ENCODE results near the gene ATXN7L1. TPM values are rescaled to one million over a fixed set of nuclear protein-coding genes. Genes with fewer than 3 reads are reported as not detected.
A peak's percentile ranks its signal among the peaks of the same experiment; 100 is the strongest.

The ATXN7L1 gene
- polyA plus RNA-seq, 6 donors from 2014 or later, result 9.8 to 18.2 (median 10.8) TPM

DNA sequence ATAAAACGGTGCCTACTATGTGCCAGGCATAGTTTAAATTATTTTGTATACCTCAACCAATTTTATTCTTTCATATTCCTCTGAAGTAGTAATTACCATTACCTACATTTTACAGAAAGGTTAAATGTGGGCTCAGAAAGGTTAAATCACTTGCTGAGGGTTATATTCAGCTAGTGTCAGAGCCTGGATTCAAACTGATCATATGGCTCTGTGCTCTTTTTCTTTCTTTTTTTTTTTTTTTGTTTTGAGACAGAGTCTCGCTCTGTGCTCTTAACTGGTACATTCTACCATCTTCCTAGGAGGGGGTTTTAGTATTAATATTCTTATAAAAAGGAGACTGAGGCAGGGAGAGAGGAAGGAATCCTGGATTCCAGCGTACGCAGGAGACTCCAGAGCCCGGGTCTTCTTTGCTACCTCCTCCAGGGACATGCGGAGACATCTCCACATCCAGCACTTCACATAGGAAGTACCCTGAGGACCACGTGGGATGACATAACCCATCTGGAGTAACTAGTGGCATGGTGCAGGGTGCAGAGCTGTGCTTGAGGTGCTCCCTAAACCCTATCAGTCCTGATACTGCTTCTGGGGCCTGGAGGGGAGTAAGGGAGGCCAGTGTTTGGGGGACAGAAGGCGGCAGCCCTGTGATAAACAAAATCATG, 29.6 kb upstream of the ATXN7L1 start:
- Mint-ChIP-seq H3K27ac (peak overlapping the region in 1 of 6 donors; percentile 47), H3K4me1 (no peaks in the 10 kb centered on the region), H3K36me3 (peaks cover 3 to 4% of the 10 kb centered on the region in 2 donors), H3K4me3 (no peak overlapping the region), H3K9me3 (peaks cover 0 to 8% (median 3%) of the 10 kb centered on the region in 7 donors), H3K27me3 (peaks cover 12 to 30% (median 15%) of the 10 kb centered on the region in 3 donors)
- ATAC-seq (ENCODE audit: low read depth in 2 of 2), result no peak
- DNase-seq, result no peak

GRCh38 chr7:105905209-105905909, 29.0 kb upstream of the ATXN7L1 start:
- H3K4me3 Mint-ChIP-seq, result no peak overlapping the region
- ATAC-seq (ENCODE audit: low read depth in 2 of 2) (no peak), DNase-seq (no peak)
- H3K36me3 Mint-ChIP-seq, result no peaks in the 10 kb centered on the region
- peaks cover 0 to 4% (median 0%) of the 10 kb centered on the region in 7 donors for H3K9me3 Mint-ChIP-seq
- H3K4me1 Mint-ChIP-seq, result no peaks in the 10 kb centered on the region
- H3K27me3 Mint-ChIP-seq, result peaks cover 15 to 37% (median 18%) of the 10 kb centered on the region in 3 donors
- no peak overlapping the region for H3K27ac Mint-ChIP-seq

DNA sequence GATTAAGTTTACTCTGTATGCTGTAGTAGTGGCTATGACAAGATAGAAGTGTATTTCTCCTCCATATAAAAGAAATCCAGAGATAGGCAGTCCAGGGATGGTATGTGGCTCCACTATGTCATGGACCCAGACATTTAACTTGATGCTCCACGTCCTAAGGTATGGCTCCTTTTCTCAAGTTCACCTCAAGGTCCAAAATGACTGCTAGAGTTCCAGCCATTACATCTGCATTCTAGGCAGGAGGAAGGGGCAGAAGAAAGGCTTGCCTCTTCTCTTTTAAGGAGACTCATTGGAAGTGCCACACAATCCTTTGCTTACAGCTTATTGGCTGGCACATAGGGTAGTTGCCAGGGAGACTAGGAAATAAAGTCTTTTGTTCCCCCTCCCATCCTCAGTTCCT, 27.7 kb upstream of the ATXN7L1 start:
- Mint-ChIP-seq H3K36me3 (no peaks in the 10 kb centered on the region), H3K27ac (no peak overlapping the region), H3K27me3 (peaks cover 19 to 30% (median 26%) of the 10 kb centered on the region in 3 donors), H3K9me3 (peaks cover 0 to 4% (median 0%) of the 10 kb centered on the region in 7 donors), H3K4me3 (no peak overlapping the region), H3K4me1 (no peaks in the 10 kb centered on the region)
- ATAC-seq (ENCODE audit: low read depth in 2 of 2) (no peak), DNase-seq (no peak)

- Mint-ChIP-seq H3K27me3 (peaks cover 19 to 30% (median 26%) of the 10 kb centered on the region in 3 donors), H3K4me1 (no peaks in the 10 kb centered on the region), H3K36me3 (no peaks in the 10 kb centered on the region), H3K4me3 (no peak overlapping the region), H3K27ac (no peak overlapping the region), H3K9me3 (peaks cover 0 to 4% (median 0%) of the 10 kb centered on the region in 7 donors)
- no peak for ATAC-seq (ENCODE audit: low read depth in 2 of 2)
- DNase-seq, result no peak
These were observed 26.0 kb upstream of the ATXN7L1 start for GRCh38 chr7:105902325-105902911.

- Mint-ChIP-seq H3K36me3 (no peaks in the 10 kb centered on the region), H3K27me3 (peaks cover 19 to 31% (median 24%) of the 10 kb centered on the region in 3 donors), H3K27ac (no peak overlapping the region), H3K4me1 (no peaks in the 10 kb centered on the region), H3K9me3 (no peaks in the 10 kb centered on the region), H3K4me3 (no peak overlapping the region)
- ATAC-seq (ENCODE audit: low read depth in 2 of 2), result no peak
- no peak for DNase-seq
These were observed 21.6 kb upstream of the ATXN7L1 start for GRCh38 chr7:105897999-105898398.

DNA sequence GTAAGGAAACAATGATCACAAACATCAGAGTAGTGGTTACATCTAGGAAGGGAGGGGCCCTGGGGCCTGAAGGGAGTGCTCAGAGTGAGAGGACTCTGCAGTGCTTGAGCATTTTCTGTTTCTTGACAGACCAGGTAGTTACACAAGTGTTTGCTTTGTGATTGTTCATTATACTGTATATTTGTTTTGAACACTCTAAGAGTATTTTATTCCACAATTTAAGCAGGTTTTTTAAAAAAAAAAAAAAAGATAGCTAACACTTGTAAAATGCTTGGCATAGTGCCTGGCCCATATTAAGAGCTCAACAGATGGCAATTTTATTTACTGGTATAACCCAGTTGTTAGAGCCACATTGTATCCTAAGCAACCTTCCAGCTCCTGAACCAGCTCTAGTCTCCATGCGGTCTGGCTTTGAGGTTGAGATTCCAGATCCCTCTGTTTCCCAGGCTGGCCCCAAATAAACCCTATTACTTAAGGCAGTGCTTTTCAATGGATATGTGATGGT, 20.1 kb upstream of the ATXN7L1 start:
- no peak for DNase-seq
- no peak for ATAC-seq (ENCODE audit: low read depth in 2 of 2)
- Mint-ChIP-seq H3K27ac (no peak overlapping the region), H3K27me3 (peaks cover 15 to 42% (median 36%) of the 10 kb centered on the region in 3 donors), H3K9me3 (no peaks in the 10 kb centered on the region), H3K4me3 (no peak overlapping the region), H3K4me1 (no peaks in the 10 kb centered on the region), H3K36me3 (no peaks in the 10 kb centered on the region)

GRCh38 chr7:105894131-105894530, 17.7 kb upstream of the ATXN7L1 start:
- H3K4me3 Mint-ChIP-seq, result no peak overlapping the region
- H3K4me1 Mint-ChIP-seq, result no peaks in the 10 kb centered on the region
- peaks cover 10 to 26% (median 25%) of the 10 kb centered on the region in 3 donors for H3K27me3 Mint-ChIP-seq
- no peaks in the 10 kb centered on the region for H3K9me3 Mint-ChIP-seq
- DNase-seq, result no peak
- no peak overlapping the region for H3K27ac Mint-ChIP-seq
- no peak for ATAC-seq (ENCODE audit: low read depth in 2 of 2)
- no peaks in the 10 kb centered on the region for H3K36me3 Mint-ChIP-seq

DNA sequence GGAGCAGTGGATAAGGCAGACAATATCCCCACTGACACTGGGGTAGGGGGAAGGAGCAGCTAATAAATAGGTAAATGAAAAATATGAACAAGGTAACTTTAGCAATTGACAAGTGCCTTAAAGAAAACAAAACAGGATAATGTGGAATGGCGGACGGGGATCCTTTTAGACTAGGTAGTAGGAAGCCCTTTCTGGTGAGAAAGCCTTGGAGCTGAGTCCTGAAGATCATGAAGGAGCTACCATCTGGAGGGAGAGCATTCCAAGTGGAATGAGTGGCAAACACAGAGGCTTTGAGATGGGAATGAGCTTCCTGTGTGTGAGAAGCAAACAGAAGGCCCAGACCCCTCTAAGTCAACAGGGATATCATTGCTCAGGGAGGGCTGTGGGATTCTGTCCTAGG, 16.0 kb upstream of the ATXN7L1 start:
- Mint-ChIP-seq H3K9me3 (no peaks in the 10 kb centered on the region), H3K27me3 (peaks cover 15 to 33% (median 31%) of the 10 kb centered on the region in 3 donors), H3K27ac (no peak overlapping the region), H3K36me3 (no peaks in the 10 kb centered on the region), H3K4me1 (no peaks in the 10 kb centered on the region), H3K4me3 (no peak overlapping the region)
- no peak for ATAC-seq (ENCODE audit: low read depth in 2 of 2)
- DNase-seq, result no peak

DNA sequence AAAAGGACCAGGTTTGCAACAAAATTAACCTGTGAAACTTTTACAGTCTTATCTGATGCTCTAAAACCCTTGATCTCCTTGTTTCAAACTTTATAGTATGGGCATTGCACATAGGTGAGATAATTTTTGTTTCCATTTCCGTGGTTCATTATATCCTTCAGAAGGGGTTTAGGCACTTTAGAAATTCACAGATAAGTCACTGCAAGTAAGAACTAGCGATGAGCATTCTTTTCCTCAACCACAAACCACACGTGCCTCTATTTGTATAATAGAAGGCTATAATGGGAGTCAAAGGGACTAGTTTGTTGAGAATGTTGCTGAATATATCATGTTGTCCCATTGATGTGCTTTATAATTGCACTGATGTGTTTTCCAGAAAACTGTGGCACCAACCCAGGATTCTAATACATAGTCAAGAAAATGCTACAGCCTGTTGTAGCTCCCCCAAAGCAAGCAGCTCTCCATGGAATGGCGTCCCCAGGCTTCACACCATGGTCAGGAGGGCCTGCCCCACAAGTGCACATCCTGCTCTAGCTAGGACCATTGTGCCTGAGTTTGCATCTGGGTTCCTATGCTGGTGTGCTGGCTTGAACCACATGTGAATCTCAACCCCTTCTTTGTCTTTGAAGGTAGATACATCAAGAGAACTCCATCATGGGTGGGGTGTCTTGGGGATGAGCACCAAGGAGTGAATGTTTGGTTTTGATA, 14.0 kb upstream of the ATXN7L1 start:
- no peaks in the 10 kb centered on the region for H3K4me1 Mint-ChIP-seq
- H3K27ac Mint-ChIP-seq, result no peak overlapping the region
- no peak for ATAC-seq (ENCODE audit: low read depth in 2 of 2)
- H3K27me3 Mint-ChIP-seq, result peaks cover 19 to 33% (median 31%) of the 10 kb centered on the region in 3 donors
- no peak for DNase-seq
- H3K4me3 Mint-ChIP-seq, result no peak overlapping the region
- no peaks in the 10 kb centered on the region for H3K36me3 Mint-ChIP-seq
- peaks cover 0 to 1% (median 0%) of the 10 kb centered on the region in 7 donors for H3K9me3 Mint-ChIP-seq

DNA sequence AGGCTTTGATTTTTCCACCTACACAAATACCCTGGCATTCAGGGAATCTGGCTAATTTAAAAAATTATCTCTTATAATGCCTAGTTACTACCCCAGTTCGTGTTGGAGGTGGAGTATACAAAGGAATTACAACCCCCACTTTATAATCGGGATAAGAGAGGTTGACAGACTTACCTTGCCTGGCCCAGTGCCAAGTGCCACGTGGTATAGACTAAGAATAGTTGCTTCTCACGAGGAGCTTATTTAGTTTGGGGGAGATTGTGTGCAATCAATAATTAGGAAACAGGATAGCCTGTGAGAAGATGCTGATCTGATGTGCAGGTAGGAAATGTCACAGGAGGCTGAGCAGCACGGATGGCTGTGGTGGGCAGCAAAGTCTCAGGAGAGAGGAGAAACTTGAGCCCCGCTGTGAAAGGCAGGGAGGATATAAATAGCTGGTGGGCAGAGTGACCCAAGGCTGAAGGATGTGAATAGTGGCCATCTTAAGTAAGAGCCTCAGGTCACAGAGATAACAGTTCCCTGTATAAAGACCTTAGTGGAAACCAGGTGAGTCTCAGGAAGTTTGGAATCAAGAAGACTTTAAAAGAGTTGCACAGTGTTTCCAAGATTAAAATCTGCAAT, 11.3 kb upstream of the ATXN7L1 start:
- peaks cover 9 to 21% (median 21%) of the 10 kb centered on the region in 3 donors for H3K27me3 Mint-ChIP-seq
- H3K36me3 Mint-ChIP-seq, result no peaks in the 10 kb centered on the region
- no peaks in the 10 kb centered on the region for H3K4me1 Mint-ChIP-seq
- ATAC-seq (ENCODE audit: low read depth in 2 of 2), result no peak
- H3K27ac Mint-ChIP-seq, result no peak overlapping the region
- no peak overlapping the region for H3K4me3 Mint-ChIP-seq
- DNase-seq, result no peak
- H3K9me3 Mint-ChIP-seq, result peaks cover 0 to 1% (median 0%) of the 10 kb centered on the region in 7 donors

DNA sequence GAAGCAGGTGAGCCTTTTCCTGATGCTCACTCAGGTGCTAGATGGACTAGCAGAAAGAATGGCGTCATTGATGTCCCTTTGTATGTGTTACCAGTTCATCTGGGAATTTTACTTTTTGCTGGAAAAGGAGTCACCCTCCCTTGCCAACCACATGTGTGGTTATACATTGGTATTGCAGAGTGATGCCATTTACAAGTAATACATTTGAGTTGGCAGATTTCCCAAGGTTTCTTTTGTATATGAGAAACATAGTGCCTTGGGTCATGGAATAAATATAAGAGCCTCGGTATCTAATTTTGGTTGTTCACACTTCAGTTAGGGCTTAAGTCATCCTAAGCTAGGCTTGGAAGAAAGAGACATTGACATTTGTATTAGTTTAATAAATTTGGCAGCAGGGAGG, 10.4 kb upstream of the ATXN7L1 start:
- H3K27ac Mint-ChIP-seq, result no peak overlapping the region
- ATAC-seq (ENCODE audit: low read depth in 2 of 2), result no peak
- peaks cover 0 to 1% (median 0%) of the 10 kb centered on the region in 7 donors for H3K9me3 Mint-ChIP-seq
- DNase-seq, result no peak
- no peak overlapping the region for H3K4me3 Mint-ChIP-seq
- no peaks in the 10 kb centered on the region for H3K4me1 Mint-ChIP-seq
- no peaks in the 10 kb centered on the region for H3K36me3 Mint-ChIP-seq
- H3K27me3 Mint-ChIP-seq, result peaks cover 9 to 13% (median 12%) of the 10 kb centered on the region in 3 donors

DNA sequence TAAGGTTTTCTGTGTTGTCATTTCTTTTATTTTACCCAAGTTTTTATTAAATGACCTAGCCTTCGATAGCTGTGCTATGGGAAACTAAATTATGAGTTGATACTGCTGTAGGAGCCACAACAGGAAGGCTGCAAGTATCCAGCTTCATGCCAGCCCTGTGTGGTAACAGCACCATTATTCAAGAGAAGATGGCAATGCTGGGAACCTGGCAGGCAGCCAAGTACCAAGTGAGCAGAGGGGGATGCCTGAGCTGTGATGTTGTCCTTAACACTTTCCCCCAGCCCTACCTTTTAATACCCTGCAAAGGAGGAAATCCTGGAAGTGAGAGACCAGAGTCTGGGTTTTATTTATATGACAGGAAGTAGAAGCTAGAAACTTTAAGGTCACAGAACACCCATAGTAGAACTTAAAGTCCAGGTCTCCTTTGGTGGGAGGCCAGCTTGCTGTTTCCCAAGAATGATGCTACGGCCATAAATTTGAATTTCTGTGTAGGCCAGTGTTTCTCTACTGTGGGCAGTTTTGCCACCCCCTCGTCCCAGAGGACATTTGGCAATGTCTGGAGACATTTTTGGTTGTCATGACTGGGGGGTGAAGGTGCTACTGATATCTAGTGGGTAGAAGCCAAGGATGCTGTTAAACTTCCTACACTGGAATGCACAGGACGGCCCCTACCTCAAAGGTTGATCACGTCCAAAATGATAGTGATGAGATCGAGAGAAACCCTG, 9.2 kb upstream of the ATXN7L1 start:
- no peaks in the 10 kb centered on the region for H3K4me1 Mint-ChIP-seq
- ATAC-seq (ENCODE audit: low read depth in 2 of 2) (no peak), DNase-seq (no peak)
- peaks cover 9 to 21% (median 11%) of the 10 kb centered on the region in 3 donors for H3K27me3 Mint-ChIP-seq
- H3K4me3 Mint-ChIP-seq, result no peak overlapping the region
- H3K27ac Mint-ChIP-seq, result no peak overlapping the region
- peaks cover 0 to 1% (median 0%) of the 10 kb centered on the region in 7 donors for H3K9me3 Mint-ChIP-seq
- H3K36me3 Mint-ChIP-seq, result no peaks in the 10 kb centered on the region

Data from naive B cell (primary cell).